GM12874 (cell line): ENCODE results near the gene DSN1.

Experiments
- TF ChIP-seq, protein P1 (sequence below): IDR thresholded peaks from 2 replicates; pipeline ENCODE4 v1.5.1; 2011; ENCODE audit warnings: low read depth, mild to moderate bottlenecking, control low read depth, low read length, moderate library complexity; ENCODE audit not compliant: insufficient read depth

Gene DSN1

DNA sequence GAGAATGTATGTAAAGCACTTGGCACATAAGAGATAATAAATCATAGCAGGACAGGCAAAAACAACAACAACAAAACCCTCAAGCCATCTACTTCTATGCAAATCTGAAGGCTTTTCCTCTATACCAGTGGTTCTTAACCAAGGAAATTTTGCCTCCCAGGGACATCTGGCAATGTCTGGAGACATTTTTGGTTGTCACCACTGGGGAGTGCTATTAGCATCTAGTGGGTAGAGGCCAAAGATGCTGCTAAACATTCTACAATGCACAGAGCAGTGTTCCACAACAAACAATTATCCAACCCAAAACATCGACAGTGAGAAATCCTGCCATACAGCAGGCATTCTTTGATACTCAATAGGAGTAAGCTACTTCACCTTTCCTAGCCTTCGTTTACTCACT is 55.9 kb downstream of the DSN1 start:
- TF ChIP-seq, protein P1, sequence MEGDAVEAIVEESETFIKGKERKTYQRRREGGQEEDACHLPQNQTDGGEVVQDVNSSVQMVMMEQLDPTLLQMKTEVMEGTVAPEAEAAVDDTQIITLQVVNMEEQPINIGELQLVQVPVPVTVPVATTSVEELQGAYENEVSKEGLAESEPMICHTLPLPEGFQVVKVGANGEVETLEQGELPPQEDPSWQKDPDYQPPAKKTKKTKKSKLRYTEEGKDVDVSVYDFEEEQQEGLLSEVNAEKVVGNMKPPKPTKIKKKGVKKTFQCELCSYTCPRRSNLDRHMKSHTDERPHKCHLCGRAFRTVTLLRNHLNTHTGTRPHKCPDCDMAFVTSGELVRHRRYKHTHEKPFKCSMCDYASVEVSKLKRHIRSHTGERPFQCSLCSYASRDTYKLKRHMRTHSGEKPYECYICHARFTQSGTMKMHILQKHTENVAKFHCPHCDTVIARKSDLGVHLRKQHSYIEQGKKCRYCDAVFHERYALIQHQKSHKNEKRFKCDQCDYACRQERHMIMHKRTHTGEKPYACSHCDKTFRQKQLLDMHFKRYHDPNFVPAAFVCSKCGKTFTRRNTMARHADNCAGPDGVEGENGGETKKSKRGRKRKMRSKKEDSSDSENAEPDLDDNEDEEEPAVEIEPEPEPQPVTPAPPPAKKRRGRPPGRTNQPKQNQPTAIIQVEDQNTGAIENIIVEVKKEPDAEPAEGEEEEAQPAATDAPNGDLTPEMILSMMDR = peak; percentile 29; the same call in 1 of the 2 replicates

GRCh38 chr20:36717021-36717420 is 56.5 kb downstream of the DSN1 start:
- TF ChIP-seq, protein P1 = no peak

GRCh38 chr20:36712775-36713174 is 60.8 kb downstream of the DSN1 start:
- TF ChIP-seq, protein P1 = no peak

GRCh38 chr20:36709126-36709525 is 64.4 kb downstream of the DSN1 start:
- TF ChIP-seq, protein P1 = no peak

GRCh38 chr20:36703530-36703929 is 70.0 kb downstream of the DSN1 start:
- TF ChIP-seq, protein P1 = no peak
